Measurements from ENCODE around the gene CNN1. TPM values are rescaled to one million over a fixed set of nuclear protein-coding genes. Genes with fewer than 3 reads are reported as not detected.

CNN1 gene
- 100 to 1,000 TPM in 6 of 9 donors, 10 to 100 TPM in 3; 68.6 to 979 (median 145) TPM for total RNA-seq
- polyA plus RNA-seq = 100 to 1,000 TPM; 306 to 426 TPM
- long read RNA-seq, donor 1, transcript CNN1-201 (7 exons, 1,633 nt) = major isoform, 47 of 101 reads
- long read RNA-seq, donor 1, partial matches to known transcripts = 5 of 101 reads
- long read RNA-seq, donor 1, other reads (novel, unspliced or antisense) = 49 of 101 reads
- long read RNA-seq, donor 2, transcript CNN1-201 (7 exons, 1,633 nt) = major isoform, 3,739 of 4,007 reads
- long read RNA-seq, donor 2, partial matches to known transcripts = 59 of 4,007 reads
- long read RNA-seq, donor 2, other reads (novel, unspliced or antisense) = 209 of 4,007 reads
- long read RNA-seq, donor 3, transcript CNN1-201 (7 exons, 1,633 nt) = major isoform, 436 of 699 reads
- long read RNA-seq, donor 3, partial matches to known transcripts = 27 of 699 reads
- long read RNA-seq, donor 3, other reads (novel, unspliced or antisense) = 236 of 699 reads

GRCh38 chr19:11538232-11539036, at the start of gene CNN1:
TSS of gene CNN1 (plus strand) at chr19:11538851. CDS start at chr19:11538928, 77 bp downstream.
- peak within 1 kb of the TSS in 11 of 12 donors; percentile 18 to 97 (median 84) for H3K27ac ChIP-seq
- no peaks in the 10 kb centered on the region for H3K9me3 ChIP-seq
- ATAC-seq (peak; percentile 44 to 74 (median 66)), DNase-seq (peak; percentile 68 to 85 (median 78))
- peaks cover 0 to 33% (median 16%) of the 10 kb centered on the region in 12 donors for H3K4me1 ChIP-seq
- WGBS, 4 donors = 19 to 29% (median 21%) methylated on average over 16 to 21 of the region's 21 CpGs
- peak in 1 of 2 donors; percentile 61 for TF ChIP-seq POLR2A (IDR thresholded peaks at IDR 0.05)
- TF ChIP-seq CTCF (IDR thresholded peaks at IDR 0.05) = no peak
- peaks cover 0 to 14% (median 2%) of the 10 kb centered on the region in 9 donors for H3K27me3 ChIP-seq
- H3K36me3 ChIP-seq = peaks cover 0 to 3% (median 0%) of the 10 kb centered on the region in 9 donors
- intact Hi-C loops (cut with DNase I) = loop anchor here in 1 of 10 donors (10.0 kb wide), 1 partner anchor 46 kb away; no protein-coding TSS in a partner anchor
- H3K4me3 ChIP-seq = peak within 1 kb of the TSS; percentile 26 to 64 (median 42)

DNA sequence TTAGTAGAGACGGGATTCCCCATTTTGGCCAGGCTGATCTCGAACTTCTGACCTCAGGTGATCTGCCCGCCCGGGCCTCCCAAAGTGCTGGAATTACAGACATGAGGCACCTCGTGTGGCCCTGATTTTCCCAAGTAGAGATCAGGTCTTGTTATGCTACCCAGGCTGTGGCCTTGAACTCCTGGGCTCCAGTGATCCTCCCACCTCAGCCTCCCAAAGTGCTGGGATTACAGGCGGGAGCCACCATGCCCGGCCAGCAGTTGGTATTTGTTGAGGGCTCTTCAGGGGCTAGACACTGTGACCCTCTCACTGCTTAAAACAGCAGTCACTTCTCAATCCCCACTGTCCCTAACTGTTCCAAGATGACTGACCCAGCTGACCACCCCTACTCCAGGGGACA, 49.3 kb upstream of the CNN1 start:
- ATAC-seq (no peak), DNase-seq (no peak)
- Histone ChIP-seq H3K36me3 (peaks cover 0 to 40% (median 13%) of the 10 kb centered on the region in 9 donors), H3K4me3 (no peak overlapping the region), H3K27ac (no peak overlapping the region), H3K9me3 (no peaks in the 10 kb centered on the region), H3K27me3 (peaks cover 0 to 6% (median 0%) of the 10 kb centered on the region in 9 donors), H3K4me1 (no peaks in the 10 kb centered on the region)
- TF ChIP-seq POLR2A (IDR thresholded peaks at IDR 0.05) (no peak), CTCF (IDR thresholded peaks at IDR 0.05) (no peak)
- WGBS, 4 donors = 92 to 96% (median 94%) methylated on average over 7 of the region's 7 CpGs
- intact Hi-C loops (cut with DNase I) = loop anchor here in 4 of 10 donors (10.0 kb wide), 3 partner anchors 55 to 195 kb away; partner anchors contain the start of genes TSPAN16 (in 3 of the 4), EPOR (in 1 of the 4), ODAD3 (in 1 of the 4) and PRKCSH (in 1 of the 4)

DNA sequence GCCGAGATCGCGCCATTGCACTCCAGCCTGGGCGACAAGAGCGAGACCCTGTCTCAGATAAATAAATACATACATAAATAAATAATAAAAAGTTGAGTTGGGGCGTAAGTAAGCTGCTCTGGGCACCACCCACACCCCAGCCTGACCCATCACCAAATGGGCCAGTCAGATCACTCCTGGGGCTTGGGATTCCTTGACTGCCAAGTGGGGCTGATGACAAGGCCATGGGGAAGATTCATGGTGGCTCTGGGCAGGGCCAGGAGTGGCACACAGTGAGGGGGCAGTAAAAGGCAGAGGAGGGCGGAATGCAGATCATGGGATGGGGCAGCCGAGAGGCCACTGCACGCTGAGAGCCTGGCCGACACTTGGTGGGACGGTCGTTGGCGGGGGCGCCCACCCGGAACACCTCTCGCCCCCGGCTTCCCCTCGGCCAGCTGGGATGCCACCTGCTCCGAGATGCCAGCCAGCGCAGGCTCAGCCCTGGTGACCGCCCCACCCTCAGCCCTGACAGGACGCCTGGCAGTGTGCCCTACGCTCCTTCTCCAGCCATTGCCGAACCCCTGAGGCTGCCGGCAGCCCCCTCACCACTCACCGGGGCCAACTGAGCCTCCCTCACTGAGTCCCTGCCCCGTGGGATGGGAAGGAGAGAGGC, 43.9 kb upstream of the CNN1 start:
- DNase-seq = no peak
- H3K36me3 ChIP-seq = peaks cover 0 to 53% (median 21%) of the 10 kb centered on the region in 9 donors
- WGBS, 4 donors = 93 to 96% (median 94%) methylated on average over 26 to 27 of the region's 27 CpGs
- H3K4me3 ChIP-seq = no peak overlapping the region
- no peaks in the 10 kb centered on the region for H3K9me3 ChIP-seq
- no peaks in the 10 kb centered on the region for H3K4me1 ChIP-seq
- no peak for ATAC-seq
- H3K27ac ChIP-seq = no peak overlapping the region
- TF ChIP-seq CTCF (IDR thresholded peaks at IDR 0.05) = no peak
- no peak for TF ChIP-seq POLR2A (IDR thresholded peaks at IDR 0.05)
- H3K27me3 ChIP-seq = no peaks in the 10 kb centered on the region
- intact Hi-C loops (cut with DNase I) = loop anchor here in 3 of 10 donors (5.0 to 10.0 kb wide), 2 partner anchors 90 to 93 kb away; no protein-coding TSS in a partner anchor

Measured in heart left ventricle (tissue), 16 donors.